Liver (tissue), 9 donors: ENCODE measurements around the gene KCNN1. TPM values are rescaled to one million over a fixed set of nuclear protein-coding genes. Genes with fewer than 3 reads are reported as not detected.

Experiments used
- DNase-seq: peaks from one replicate; pipeline ENCODE4 v3.0.0-alpha.2; 2017; ENCODE audit warnings: low spot score
- H3K27ac ChIP-seq, 2 donors: one replicate each; pipeline ENCODE4 v1.7.0; 2013; ENCODE audit warnings: inconsistent platforms in 2 of 2, low read length in 2 of 2, control low read depth in 1 of 2, low read depth in 1 of 2, mild to moderate bottlenecking in 1 of 2
- H3K27me3 ChIP-seq, 4 donors: one replicate each; pipeline versions ENCODE4 v1.6.1 to v1.7.0; 2013; ENCODE audit warnings: low read length in 3 of 4, inconsistent platforms in 1 of 4, mild to moderate bottlenecking in 1 of 4, moderate library complexity in 1 of 4; ENCODE audit not compliant: control insufficient read depth in 4 of 4, insufficient read depth in 4 of 4
- H3K36me3 ChIP-seq, 4 donors: one replicate each; pipeline versions ENCODE4 v1.6.1 to v1.7.0; 2013; ENCODE audit warnings: low read length in 3 of 4, mild to moderate bottlenecking in 3 of 4, low read depth in 1 of 4, moderate library complexity in 1 of 4; ENCODE audit not compliant: control insufficient read depth in 4 of 4, insufficient read depth in 3 of 4
- H3K4me1 ChIP-seq, 4 donors: one replicate each; pipeline versions ENCODE4 v1.6.1 to v1.7.0; 2013; ENCODE audit warnings: low read length in 3 of 4, mild to moderate bottlenecking in 3 of 4, moderate library complexity in 1 of 4; ENCODE audit not compliant: control insufficient read depth in 4 of 4, insufficient read depth in 4 of 4
- H3K4me3 ChIP-seq, 3 donors: one replicate each; pipeline versions ENCODE4 v1.6.1 to v1.7.0; 2013; ENCODE audit warnings: low read length in 3 of 3, control low read depth in 1 of 3, low read depth in 1 of 3, mild to moderate bottlenecking in 1 of 3
- H3K9ac ChIP-seq, 2 donors: one replicate each; pipeline ENCODE4 v1.7.0; 2013; ENCODE audit warnings: low read length in 2 of 2, mild to moderate bottlenecking in 2 of 2, moderate library complexity in 2 of 2, control low read depth in 1 of 2, low read depth in 1 of 2
- H3K9me3 ChIP-seq, 4 donors: one replicate each; pipeline versions ENCODE4 v1.6.1 to v1.7.0; 2013; ENCODE audit warnings: low read length in 3 of 4; ENCODE audit not compliant: control insufficient read depth in 4 of 4
- EGR1 ChIP-seq, 2 donors: IDR thresholded peaks; 2 replicates each; pipeline ENCODE4 v1.6.1; 2016 to 2018; ENCODE audit warnings: antibody characterized with exemption in 2 of 2, low read depth in 2 of 2
- FOXA1 ChIP-seq: IDR thresholded peaks from 2 replicates; pipeline ENCODE4 v1.6.1; 2016; ENCODE audit warnings: antibody characterized with exemption
- FOXA2 ChIP-seq: IDR thresholded peaks from 2 replicates; pipeline ENCODE4 v1.6.1; 2016; ENCODE audit warnings: antibody characterized with exemption
- GABPA ChIP-seq, 2 donors: IDR thresholded peaks in 1 of 2; conservative IDR thresholded peaks in 1 of 2; 2 replicates each; pipeline ENCODE4 v1.6.1; 2016; ENCODE audit warnings: antibody characterized with exemption in 2 of 2, mild to moderate bottlenecking in 1 of 2, moderate library complexity in 1 of 2
- HNF4A ChIP-seq, 2 donors: conservative IDR thresholded peaks; 2 replicates each; pipeline ENCODE4 v1.6.1; 2016; ENCODE audit warnings: antibody characterized with exemption in 2 of 2, mild to moderate bottlenecking in 2 of 2
- HNF4G ChIP-seq: IDR thresholded peaks from 2 replicates; pipeline ENCODE4 v1.6.1; 2016; ENCODE audit warnings: antibody characterized with exemption
- JUND ChIP-seq, 2 donors: IDR thresholded peaks; 2 replicates each; pipeline ENCODE4 v1.6.1; 2016; ENCODE audit warnings: antibody characterized with exemption in 2 of 2
- MAX ChIP-seq: IDR thresholded peaks from 2 replicates; pipeline ENCODE4 v1.6.1; 2016; ENCODE audit warnings: antibody characterized with exemption
- NR2F2 ChIP-seq: IDR thresholded peaks from 2 replicates; pipeline ENCODE4 v1.6.1; 2016; ENCODE audit warnings: antibody characterized with exemption
- RAD21 ChIP-seq, 2 donors: IDR thresholded peaks; 2 replicates each; pipeline ENCODE4 v1.6.1; 2016; ENCODE audit warnings: antibody characterized with exemption in 2 of 2, mild to moderate bottlenecking in 2 of 2
- REST ChIP-seq: IDR thresholded peaks from 2 replicates; pipeline ENCODE4 v1.6.1; 2016; ENCODE audit warnings: antibody characterized with exemption, mild to moderate bottlenecking
- RXRA ChIP-seq, 2 donors: IDR thresholded peaks; 2 replicates each; pipeline ENCODE4 v1.6.1; 2017 to 2018; ENCODE audit warnings: antibody characterized with exemption in 2 of 2, mild to moderate bottlenecking in 1 of 2
- SP1 ChIP-seq: IDR thresholded peaks from 2 replicates; pipeline ENCODE4 v1.6.1; 2018; ENCODE audit warnings: antibody characterized with exemption, mild to moderate bottlenecking
- TAF1 ChIP-seq: conservative IDR thresholded peaks from 2 replicates; pipeline ENCODE4 v1.6.1; 2016; ENCODE audit warnings: antibody characterized with exemption, mild to moderate bottlenecking
- YY1 ChIP-seq: IDR thresholded peaks from 2 replicates; pipeline ENCODE4 v1.6.1; 2016; ENCODE audit warnings: antibody characterized with exemption, mild to moderate bottlenecking
- WGBS: extraction: QIAGEN DNeasy Blood & Tissue Kit; methylation state at CpG from one replicate; pipeline ENCODE4 v1.1.7; 2013; 5-methylcytosine and 5-hydroxymethylcytosine counted together
- polyA plus RNA-seq, 2 donors: library from polyadenylated mRNA; stranded (reverse) in 1 of 2; unstranded in 1 of 2; fragments of 200-250 nt in 1 of 2; fragments of >200 nt in 1 of 2; fragmentation: Nextera tagmentation in 1 of 2; extraction: Ambion mirVana in 1 of 2; gene quantifications; one replicate each; pipeline versions ENCODE4 v1.2.1 to v1.2.3, GENCODE V29; 2013 to 2015
- total RNA-seq, 2 donors: library from RNA; depleted of rRNA; stranded (reverse); fragments of >200 nt; gene quantifications; one replicate each; pipeline ENCODE4 v1.2.3, GENCODE V29; 2014
- TF ChIP-seq, protein P1 (sequence below): IDR thresholded peaks from 2 replicates; pipeline ENCODE4 v1.6.1; 2016; ENCODE audit warnings: antibody characterized with exemption
- TF ChIP-seq, protein P2 (sequence below): IDR thresholded peaks from 2 replicates; pipeline ENCODE4 v1.6.1; 2016; ENCODE audit warnings: antibody characterized with exemption
- donor health status: healthy.
- donor health status: healthy.
- donor health status: healthy.
- donor health status: healthy.
- donor health status: healthy.

KCNN1 gene
- total and polyA plus RNA-seq, 4 donors: 0.05 to 0.08 (median 0.05) TPM; not detected in 1

DNA sequence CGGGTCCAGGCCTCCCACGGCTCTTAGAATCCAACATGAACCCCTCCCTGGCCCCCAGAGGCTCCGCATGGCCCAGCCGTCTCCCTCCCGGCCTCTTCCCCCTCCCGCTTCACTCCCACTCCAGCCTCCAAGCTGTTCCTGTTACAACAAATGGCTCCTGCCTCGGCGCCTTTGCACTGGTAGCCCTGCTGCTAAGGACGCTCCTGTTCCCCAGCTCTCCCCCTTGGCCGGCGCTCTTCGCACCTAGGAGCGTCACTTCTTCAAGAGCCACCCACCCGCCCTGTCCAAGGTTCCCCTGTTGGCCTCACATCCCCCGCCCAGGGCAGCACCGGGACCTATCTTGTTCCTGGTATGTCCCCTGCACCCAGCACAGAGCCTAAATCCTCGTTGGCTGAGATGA lies 24.7 kb upstream of the KCNN1 start:
- Histone ChIP-seq H3K4me1 (peaks cover under 1 to 3% (median under 1%) of the 10 kb centered on the region in 4 donors), H3K27me3 (no peaks in the 10 kb centered on the region), H3K27ac (no peak overlapping the region), H3K36me3 (peaks cover 0 to 8% (median 4%) of the 10 kb centered on the region in 4 donors), H3K9me3 (no peaks in the 10 kb centered on the region), H3K4me3 (no peak overlapping the region), H3K9ac (no peak overlapping the region)
- no peak for DNase-seq
- TF ChIP-seq EGR1 (IDR thresholded peaks at IDR 0.05; ENCODE audit: low read depth in 2 of 2): no peak
- TF ChIP-seq, protein P1, sequence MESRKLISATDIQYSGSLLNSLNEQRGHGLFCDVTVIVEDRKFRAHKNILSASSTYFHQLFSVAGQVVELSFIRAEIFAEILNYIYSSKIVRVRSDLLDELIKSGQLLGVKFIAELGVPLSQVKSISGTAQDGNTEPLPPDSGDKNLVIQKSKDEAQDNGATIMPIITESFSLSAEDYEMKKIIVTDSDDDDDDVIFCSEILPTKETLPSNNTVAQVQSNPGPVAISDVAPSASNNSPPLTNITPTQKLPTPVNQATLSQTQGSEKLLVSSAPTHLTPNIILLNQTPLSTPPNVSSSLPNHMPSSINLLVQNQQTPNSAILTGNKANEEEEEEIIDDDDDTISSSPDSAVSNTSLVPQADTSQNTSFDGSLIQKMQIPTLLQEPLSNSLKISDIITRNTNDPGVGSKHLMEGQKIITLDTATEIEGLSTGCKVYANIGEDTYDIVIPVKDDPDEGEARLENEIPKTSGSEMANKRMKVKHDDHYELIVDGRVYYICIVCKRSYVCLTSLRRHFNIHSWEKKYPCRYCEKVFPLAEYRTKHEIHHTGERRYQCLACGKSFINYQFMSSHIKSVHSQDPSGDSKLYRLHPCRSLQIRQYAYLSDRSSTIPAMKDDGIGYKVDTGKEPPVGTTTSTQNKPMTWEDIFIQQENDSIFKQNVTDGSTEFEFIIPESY: no peak
- TF ChIP-seq RXRA (IDR thresholded peaks at IDR 0.05): no peak
- no peak for TF ChIP-seq REST
- TF ChIP-seq FOXA2: no peak
- TF ChIP-seq MAX: no peak
- 92% methylated on average over 17 of the region's 17 CpGs for WGBS

DNA sequence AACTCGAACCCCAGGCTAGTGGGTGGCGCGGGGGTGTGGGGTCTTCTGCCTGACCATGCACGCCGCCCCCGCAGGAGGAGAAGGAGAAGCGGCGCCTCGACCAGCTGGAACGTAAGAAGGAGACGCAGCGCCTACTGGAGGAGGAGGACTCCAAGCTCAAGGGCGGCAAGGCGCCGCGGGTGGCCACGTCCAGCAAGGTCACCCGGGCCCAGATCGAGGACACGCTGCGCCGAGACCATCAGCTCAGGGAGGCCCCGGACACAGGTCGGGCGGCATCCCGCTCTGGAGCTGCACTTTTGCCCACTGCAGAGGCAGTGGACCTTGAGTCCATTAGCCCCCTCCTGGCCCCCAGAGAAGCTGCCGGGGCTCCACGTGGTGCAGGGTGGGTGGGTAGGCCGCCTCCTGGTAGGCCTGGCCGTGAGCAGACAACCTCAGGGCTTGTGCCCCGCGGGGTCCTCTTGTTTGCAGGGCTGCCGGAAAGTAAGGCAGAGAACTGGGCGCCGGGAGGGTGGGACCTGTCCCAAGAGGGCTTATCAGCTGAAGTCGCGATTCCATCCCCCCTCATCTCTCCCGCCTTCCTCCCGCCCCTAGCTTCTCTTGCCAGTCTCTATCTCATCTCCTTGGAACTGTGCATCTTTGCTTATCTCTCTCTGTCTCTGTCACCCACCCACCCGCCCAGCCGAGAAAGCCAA lies 24.2 kb upstream of the KCNN1 start:
- H3K4me3 ChIP-seq: no peak overlapping the region
- no peak for TF ChIP-seq FOXA1
- no peak for TF ChIP-seq SP1
- no peak for TF ChIP-seq RAD21 (IDR thresholded peaks at IDR 0.05)
- no peak for TF ChIP-seq NR2F2
- no peak for TF ChIP-seq YY1
- TF ChIP-seq HNF4G: no peak
- TF ChIP-seq, protein P2, sequence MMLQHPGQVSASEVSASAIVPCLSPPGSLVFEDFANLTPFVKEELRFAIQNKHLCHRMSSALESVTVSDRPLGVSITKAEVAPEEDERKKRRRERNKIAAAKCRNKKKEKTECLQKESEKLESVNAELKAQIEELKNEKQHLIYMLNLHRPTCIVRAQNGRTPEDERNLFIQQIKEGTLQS: no peak
- TF ChIP-seq TAF1: no peak
- TF ChIP-seq GABPA (IDR thresholded peaks at IDR 0.05 in 1 of 2, conservative IDR thresholded peaks at IDR 0.05 in 1 of 2): no peak
- no peak for TF ChIP-seq JUND (IDR thresholded peaks at IDR 0.05)
- TF ChIP-seq EGR1 (IDR thresholded peaks at IDR 0.05; ENCODE audit: low read depth in 2 of 2): no peak
- TF ChIP-seq MAX: no peak
- TF ChIP-seq RXRA (IDR thresholded peaks at IDR 0.05): no peak
- TF ChIP-seq REST: no peak
- TF ChIP-seq FOXA2: no peak
- TF ChIP-seq, protein P1: no peak
- no peak for TF ChIP-seq HNF4A (conservative IDR thresholded peaks at IDR 0.05)

More for the DNA sequence above, 24.2 kb upstream of the KCNN1 start:
- no peak overlapping the region for H3K9ac ChIP-seq
- peaks cover 2 to 7% (median 4%) of the 10 kb centered on the region in 4 donors for H3K4me1 ChIP-seq
- H3K9me3 ChIP-seq: no peaks in the 10 kb centered on the region
- DNase-seq: peak; percentile 65
- no peaks in the 10 kb centered on the region for H3K27me3 ChIP-seq
- no peak overlapping the region for H3K27ac ChIP-seq
- peaks cover 0 to 8% (median 3%) of the 10 kb centered on the region in 4 donors for H3K36me3 ChIP-seq
- 88% methylated on average over 41 of the region's 41 CpGs for WGBS
